ENCODE data around the gene ETV4. TPM values are rescaled to one million over a fixed set of nuclear protein-coding genes. Genes with fewer than 3 reads are reported as not detected.
A peak's percentile ranks its signal among the peaks of the same experiment; 100 is the strongest.

Gene ETV4
- total and polyA plus RNA-seq, 2 of the 13 experiments (the other 11 are each of a cell fraction or from before 2014, with no cell fraction given) = 128 to 330 TPM

DNA sequence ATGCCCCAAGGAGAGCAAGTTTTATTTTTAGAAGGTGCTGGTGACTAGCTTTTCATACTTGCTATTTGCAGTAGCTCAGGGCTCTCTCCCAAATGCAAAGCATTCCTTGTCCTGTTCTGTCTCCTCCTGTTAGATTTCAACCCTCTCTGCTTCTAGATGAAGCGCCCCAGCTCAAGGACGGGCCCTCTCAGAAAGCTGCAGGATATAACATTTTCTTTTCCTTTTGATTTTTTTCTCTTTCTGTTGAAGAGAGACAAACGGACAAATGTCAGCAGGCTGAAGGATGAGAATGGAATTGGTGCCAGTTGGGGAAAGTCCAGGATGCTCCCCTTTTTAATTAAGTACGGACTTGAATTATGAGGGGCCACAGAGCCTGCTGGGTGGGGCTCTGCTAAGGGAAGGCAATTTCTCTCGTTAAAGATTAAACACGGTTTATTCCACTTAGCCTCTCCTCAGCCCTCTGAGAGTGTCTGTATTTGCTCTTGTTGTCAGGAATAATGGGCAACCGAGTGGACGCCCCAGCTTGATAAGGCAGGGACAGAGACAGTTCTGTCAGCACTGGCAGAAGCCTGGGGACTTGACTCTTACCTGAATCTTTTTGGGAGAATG, 6.2 kb upstream of the ETV4 start (continued):
- TF ChIP-seq ZNF33A (CRISPR knock-in tag; IDR thresholded peaks at IDR 0.05; ENCODE audit: borderline replicate concordance) (peak; percentile 52; the same call in 1 of the 2 replicates), BCL6 (CRISPR knock-in tag; IDR thresholded peaks at IDR 0.05) (peak; percentile 49; the same call in 1 of the 2 replicates), AKAP8 (CRISPR knock-in tag; IDR thresholded peaks at IDR 0.05) (no peak), ZNF430 (CRISPR knock-in tag; IDR thresholded peaks at IDR 0.05) (peak; percentile 65; the same call in 1 of the 2 replicates), MAZ (IDR thresholded peaks at IDR 0.05; ENCODE audit: borderline replicate concordance, low read depth, low read length) (0 out of 2 replicates have a peak, but pooled peaks have one; percentile 21), MAZ (CRISPR knock-in tag; IDR thresholded peaks at IDR 0.05; ENCODE audit: low read depth) (no peak), CREM (IDR thresholded peaks at IDR 0.05) (peak; percentile 39; the same call in 1 of the 2 replicates), CREM (CRISPR knock-in tag; IDR thresholded peaks at IDR 0.05) (no peak), ZKSCAN5 (CRISPR knock-in tag; IDR thresholded peaks at IDR 0.05) (no peak), TCF12 (IDR thresholded peaks at IDR 0.05) (no peak), TCF12 (CRISPR knock-in tag; IDR thresholded peaks at IDR 0.05) (no peak), FOSL2 (CRISPR knock-in tag; IDR thresholded peaks at IDR 0.05) (peak; percentile 11), ARNT2 (CRISPR knock-in tag; IDR thresholded peaks at IDR 0.05; ENCODE audit: low read depth) (no peak), MED8 (CRISPR knock-in tag; IDR thresholded peaks at IDR 0.05; ENCODE audit: insufficient replicate concordance) (no peak)
- TF ChIP-seq, protein P1, sequence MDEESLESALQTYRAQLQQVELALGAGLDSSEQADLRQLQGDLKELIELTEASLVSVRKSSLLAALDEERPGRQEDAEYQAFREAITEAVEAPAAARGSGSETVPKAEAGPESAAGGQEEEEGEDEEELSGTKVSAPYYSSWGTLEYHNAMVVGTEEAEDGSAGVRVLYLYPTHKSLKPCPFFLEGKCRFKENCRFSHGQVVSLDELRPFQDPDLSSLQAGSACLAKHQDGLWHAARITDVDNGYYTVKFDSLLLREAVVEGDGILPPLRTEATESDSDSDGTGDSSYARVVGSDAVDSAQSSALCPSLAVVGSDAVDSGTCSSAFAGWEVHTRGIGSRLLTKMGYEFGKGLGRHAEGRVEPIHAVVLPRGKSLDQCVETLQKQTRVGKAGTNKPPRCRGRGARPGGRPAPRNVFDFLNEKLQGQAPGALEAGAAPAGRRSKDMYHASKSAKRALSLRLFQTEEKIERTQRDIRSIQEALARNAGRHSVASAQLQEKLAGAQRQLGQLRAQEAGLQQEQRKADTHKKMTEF (CRISPR knock-in tag; IDR thresholded peaks at IDR 0.05) = 0 out of 2 replicates have a peak, but pooled peaks have one; percentile 29
- TF ChIP-seq, protein P2, sequence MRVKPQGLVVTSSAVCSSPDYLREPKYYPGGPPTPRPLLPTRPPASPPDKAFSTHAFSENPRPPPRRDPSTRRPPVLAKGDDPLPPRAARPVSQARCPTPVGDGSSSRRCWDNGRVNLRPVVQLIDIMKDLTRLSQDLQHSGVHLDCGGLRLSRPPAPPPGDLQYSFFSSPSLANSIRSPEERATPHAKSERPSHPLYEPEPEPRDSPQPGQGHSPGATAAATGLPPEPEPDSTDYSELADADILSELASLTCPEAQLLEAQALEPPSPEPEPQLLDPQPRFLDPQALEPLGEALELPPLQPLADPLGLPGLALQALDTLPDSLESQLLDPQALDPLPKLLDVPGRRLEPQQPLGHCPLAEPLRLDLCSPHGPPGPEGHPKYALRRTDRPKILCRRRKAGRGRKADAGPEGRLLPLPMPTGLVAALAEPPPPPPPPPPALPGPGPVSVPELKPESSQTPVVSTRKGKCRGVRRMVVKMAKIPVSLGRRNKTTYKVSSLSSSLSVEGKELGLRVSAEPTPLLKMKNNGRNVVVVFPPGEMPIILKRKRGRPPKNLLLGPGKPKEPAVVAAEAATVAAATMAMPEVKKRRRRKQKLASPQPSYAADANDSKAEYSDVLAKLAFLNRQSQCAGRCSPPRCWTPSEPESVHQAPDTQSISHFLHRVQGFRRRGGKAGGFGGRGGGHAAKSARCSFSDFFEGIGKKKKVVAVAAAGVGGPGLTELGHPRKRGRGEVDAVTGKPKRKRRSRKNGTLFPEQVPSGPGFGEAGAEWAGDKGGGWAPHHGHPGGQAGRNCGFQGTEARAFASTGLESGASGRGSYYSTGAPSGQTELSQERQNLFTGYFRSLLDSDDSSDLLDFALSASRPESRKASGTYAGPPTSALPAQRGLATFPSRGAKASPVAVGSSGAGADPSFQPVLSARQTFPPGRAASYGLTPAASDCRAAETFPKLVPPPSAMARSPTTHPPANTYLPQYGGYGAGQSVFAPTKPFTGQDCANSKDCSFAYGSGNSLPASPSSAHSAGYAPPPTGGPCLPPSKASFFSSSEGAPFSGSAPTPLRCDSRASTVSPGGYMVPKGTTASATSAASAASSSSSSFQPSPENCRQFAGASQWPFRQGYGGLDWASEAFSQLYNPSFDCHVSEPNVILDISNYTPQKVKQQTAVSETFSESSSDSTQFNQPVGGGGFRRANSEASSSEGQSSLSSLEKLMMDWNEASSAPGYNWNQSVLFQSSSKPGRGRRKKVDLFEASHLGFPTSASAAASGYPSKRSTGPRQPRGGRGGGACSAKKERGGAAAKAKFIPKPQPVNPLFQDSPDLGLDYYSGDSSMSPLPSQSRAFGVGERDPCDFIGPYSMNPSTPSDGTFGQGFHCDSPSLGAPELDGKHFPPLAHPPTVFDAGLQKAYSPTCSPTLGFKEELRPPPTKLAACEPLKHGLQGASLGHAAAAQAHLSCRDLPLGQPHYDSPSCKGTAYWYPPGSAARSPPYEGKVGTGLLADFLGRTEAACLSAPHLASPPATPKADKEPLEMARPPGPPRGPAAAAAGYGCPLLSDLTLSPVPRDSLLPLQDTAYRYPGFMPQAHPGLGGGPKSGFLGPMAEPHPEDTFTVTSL (CRISPR knock-in tag; IDR thresholded peaks at IDR 0.05; ENCODE audit: borderline replicate concordance) = peak; percentile 66; the same call in 1 of the 2 replicates
- TF ChIP-seq, protein P3, sequence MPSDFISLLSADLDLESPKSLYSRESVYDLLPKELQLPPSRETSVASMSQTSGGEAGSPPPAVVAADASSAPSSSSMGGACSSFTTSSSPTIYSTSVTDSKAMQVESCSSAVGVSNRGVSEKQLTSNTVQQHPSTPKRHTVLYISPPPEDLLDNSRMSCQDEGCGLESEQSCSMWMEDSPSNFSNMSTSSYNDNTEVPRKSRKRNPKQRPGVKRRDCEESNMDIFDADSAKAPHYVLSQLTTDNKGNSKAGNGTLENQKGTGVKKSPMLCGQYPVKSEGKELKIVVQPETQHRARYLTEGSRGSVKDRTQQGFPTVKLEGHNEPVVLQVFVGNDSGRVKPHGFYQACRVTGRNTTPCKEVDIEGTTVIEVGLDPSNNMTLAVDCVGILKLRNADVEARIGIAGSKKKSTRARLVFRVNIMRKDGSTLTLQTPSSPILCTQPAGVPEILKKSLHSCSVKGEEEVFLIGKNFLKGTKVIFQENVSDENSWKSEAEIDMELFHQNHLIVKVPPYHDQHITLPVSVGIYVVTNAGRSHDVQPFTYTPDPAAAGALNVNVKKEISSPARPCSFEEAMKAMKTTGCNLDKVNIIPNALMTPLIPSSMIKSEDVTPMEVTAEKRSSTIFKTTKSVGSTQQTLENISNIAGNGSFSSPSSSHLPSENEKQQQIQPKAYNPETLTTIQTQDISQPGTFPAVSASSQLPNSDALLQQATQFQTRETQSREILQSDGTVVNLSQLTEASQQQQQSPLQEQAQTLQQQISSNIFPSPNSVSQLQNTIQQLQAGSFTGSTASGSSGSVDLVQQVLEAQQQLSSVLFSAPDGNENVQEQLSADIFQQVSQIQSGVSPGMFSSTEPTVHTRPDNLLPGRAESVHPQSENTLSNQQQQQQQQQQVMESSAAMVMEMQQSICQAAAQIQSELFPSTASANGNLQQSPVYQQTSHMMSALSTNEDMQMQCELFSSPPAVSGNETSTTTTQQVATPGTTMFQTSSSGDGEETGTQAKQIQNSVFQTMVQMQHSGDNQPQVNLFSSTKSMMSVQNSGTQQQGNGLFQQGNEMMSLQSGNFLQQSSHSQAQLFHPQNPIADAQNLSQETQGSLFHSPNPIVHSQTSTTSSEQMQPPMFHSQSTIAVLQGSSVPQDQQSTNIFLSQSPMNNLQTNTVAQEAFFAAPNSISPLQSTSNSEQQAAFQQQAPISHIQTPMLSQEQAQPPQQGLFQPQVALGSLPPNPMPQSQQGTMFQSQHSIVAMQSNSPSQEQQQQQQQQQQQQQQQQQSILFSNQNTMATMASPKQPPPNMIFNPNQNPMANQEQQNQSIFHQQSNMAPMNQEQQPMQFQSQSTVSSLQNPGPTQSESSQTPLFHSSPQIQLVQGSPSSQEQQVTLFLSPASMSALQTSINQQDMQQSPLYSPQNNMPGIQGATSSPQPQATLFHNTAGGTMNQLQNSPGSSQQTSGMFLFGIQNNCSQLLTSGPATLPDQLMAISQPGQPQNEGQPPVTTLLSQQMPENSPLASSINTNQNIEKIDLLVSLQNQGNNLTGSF (CRISPR knock-in tag; IDR thresholded peaks at IDR 0.05) = 0 out of 2 replicates have a peak, but pooled peaks have one; percentile 29
